NCI-H2029 (cell line): Measurements from ENCODE around the gene PCID2.

Experiments used
- DNase-seq: peaks from one replicate; lab custom pipeline; 2025; lab: John Stamatoyannopoulos, UW

PCID2 gene

GRCh38 chr13:113219256-113219940 is 10.9 kb upstream of the PCID2 start:
- DNase-seq, result no peak

GRCh38 chr13:113218586-113218985 is 10.1 kb upstream of the PCID2 start:
- DNase-seq, result no peak

- peak; percentile 51 for DNase-seq
Measured at GRCh38 chr13:113216254-113217048, 8.0 kb upstream of the PCID2 start.

DNA sequence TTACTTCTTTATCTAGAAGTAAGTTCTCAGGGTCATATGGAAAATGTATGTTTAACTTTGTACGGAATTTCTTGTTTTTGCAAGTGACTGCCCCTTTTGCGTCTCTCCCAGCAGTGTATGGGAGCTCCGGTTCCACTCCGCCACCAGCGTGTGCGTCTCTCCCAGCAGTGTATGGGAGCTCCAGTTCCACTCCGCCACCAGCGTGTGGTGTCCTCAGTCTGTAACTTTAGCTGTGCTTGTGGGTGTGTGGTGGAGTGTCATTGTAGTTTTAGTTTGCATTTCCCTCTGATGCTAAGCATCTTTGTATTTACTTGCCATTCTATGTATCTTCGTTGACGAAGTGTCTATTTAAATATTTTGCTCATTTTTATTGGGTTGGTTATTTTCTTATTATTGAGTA is 3.3 kb upstream of the PCID2 start:
- DNase-seq, result no peak

DNA sequence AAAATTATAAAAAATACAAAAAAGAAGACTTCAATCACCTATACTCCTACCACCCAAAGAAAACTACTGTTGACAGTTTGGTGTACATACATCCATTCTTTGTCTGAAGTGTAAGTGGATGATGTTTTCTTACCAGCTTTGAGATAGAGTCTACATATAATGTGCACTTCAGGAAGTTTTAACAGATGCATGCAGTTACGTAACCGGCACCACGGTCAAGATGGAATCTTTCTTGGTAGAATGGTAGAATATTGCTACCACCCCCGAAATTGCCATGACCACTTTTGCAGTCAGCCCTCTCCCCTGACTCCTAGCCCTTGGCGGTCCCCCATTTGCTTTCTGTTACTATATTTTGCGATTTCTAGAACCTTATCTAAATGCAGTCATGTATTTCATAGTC is 2.4 kb upstream of the PCID2 start:
- no peak for DNase-seq

GRCh38 chr13:113209759-113210421 is 1.4 kb upstream of the PCID2 start:
- DNase-seq, result peak; percentile 27

- DNase-seq, result peak; percentile 29
Measured at GRCh38 chr13:113209336-113209758, 878 bp upstream of the PCID2 start, which contains the start of gene CUL4A. TSS of gene CUL4A (plus strand) at chr13:113209613. CDS start at chr13:113209628, 15 bp downstream.

GRCh38 chr13:113207890-113208420 is 514 bp downstream of the PCID2 start:
- no peak for DNase-seq

DNA sequence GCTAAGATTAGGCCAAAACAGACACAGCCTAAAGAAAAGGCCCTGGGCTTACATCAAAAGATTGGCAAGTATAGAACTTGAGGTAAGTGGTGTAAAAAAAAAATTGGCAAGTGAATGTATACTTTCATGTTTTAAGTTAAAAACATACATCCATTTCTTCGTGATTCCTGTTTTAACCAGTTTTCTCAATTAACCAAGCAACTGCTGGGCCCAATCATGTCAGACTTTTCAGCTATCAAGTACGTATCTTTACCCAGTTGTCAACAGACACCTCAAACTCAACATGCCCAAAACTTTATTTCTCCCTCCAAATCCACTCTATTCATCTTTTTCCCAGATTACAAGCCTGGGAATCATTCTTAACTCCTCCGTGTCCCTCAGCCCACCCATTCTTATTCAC is 1.0 kb downstream of the PCID2 start:
- DNase-seq, result no peak

GRCh38 chr13:113205428-113205931 is 3.0 kb downstream of the PCID2 start:
- DNase-seq, result no peak

- DNase-seq, result no peak
Measured at GRCh38 chr13:113204378-113204734, 4.1 kb downstream of the PCID2 start.

GRCh38 chr13:113203507-113204377 is 4.7 kb downstream of the PCID2 start:
- DNase-seq, result no peak

GRCh38 chr13:113202912-113203311 is 5.6 kb downstream of the PCID2 start:
- no peak for DNase-seq

DNA sequence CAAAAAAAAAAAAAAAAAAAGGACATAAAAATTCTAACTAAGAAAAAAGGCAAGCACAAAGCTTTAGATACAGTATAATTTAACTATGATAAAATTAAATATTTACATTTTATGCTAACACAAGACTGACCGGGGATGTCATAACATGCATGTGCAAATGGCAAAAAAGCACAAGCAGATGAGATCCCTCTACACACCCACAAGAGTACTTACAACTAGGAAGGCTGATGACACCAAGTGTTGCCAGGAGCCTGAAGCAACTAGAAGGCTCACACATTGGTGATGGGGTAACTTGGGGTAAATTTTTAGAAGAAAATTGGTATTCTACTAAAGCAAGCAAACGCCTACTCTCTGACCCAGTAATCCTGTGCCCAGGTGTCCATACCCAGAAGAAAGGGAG is 6.7 kb downstream of the PCID2 start:
- DNase-seq, result no peak

DNA sequence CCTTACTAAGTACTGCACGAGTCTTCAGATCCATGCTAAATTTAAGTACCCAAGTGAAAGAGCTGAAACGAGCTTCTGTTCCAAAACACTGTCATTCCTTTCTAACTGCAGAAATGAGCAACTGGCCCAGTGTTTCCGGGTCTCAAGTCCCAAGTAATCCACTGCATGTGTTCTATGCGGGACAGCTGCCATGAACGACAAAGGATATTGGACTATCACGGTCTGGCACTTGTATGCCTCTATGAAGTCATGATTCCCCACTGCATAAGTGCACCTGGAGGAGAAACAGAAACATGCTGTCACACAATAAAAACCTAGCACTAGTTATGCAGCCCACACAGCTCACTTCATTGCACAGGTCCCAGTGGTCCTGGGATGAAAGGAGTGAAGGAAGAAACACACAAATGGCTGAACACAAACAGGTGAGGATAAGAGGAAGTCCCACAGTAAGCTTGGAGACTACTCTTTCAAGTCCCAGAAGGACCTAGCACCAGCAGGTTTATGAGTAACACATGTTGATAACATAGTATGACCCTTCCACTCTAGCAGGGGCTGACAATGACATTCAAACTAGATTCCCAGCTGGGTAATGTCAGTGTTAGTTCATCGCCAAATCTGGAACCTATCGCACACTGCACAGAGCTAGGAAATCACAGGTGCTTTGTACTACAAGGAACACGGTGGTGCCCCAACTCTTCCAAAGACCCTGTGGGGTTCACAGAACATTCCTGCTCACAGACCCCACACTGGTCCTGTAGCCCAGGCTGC is 11.3 kb downstream of the PCID2 start:
- DNase-seq, result no peak

- DNase-seq, result no peak
Measured at GRCh38 chr13:113195360-113195759, 13.1 kb downstream of the PCID2 start.

- no peak for DNase-seq
Measured at GRCh38 chr13:113192902-113193301, 15.6 kb downstream of the PCID2 start.

GRCh38 chr13:113192279-113192678 is 16.2 kb downstream of the PCID2 start:
- DNase-seq, result no peak

DNA sequence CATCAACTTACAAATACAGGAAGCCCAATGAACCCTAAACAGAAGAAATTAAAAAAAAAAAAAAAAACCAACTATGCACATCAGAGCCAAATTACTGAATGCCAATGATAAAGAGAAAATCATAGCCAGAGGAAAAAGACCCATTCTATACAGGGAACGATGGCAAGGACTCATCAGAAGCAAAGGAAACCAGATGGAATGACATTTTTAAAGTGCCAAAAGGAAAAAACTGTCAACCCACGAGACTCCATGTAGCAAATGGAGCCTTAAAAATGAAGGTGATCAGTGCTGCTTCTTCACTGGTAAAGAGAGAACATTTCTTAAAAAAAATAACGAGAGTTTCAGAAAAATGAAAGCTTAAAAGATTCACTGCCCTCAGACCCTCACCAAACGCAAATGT is 18.3 kb downstream of the PCID2 start:
- DNase-seq, result no peak

GRCh38 chr13:113187883-113188665 is 20.4 kb downstream of the PCID2 start:
- no peak for DNase-seq
